NCI-H2171 treated with DMSO at 0.1 percent for 48 hours (cell line): ENCODE measurements around the gene CIPC.

ENCODE experiments used
- DNase-seq: peaks from one replicate; lab custom pipeline; 2025; lab: John Stamatoyannopoulos, UW

Gene CIPC

GRCh38 chr14:77126461-77126990 is 28.5 kb downstream of the CIPC start:
- no peak for DNase-seq

DNA sequence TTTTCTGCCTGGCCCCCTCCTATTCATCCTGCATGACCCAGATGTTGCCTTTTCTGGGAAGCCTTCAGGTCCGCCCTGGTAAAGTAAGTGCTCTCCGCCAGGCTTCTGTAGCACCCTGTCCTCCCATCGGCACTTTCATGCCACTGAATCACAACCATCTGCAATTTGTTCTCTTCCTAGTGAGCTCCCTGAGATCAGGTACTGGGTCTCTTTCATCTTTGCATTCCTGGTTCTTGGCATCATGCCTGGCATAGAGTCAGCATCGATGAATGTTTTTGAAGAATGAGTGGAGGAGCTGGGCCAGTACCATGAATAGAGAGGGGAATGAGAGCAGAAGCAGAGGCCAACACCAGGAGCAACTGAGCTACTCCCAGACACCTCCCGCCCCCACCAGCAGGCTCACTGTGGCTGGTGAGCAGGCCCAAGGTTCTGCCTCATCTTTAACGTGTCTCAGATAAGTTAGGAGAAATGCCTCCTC is 30.4 kb downstream of the CIPC start:
- peak; percentile 34 for DNase-seq

- no peak for DNase-seq
Measured at GRCh38 chr14:77130386-77130785, 32.3 kb downstream of the CIPC start.

DNA sequence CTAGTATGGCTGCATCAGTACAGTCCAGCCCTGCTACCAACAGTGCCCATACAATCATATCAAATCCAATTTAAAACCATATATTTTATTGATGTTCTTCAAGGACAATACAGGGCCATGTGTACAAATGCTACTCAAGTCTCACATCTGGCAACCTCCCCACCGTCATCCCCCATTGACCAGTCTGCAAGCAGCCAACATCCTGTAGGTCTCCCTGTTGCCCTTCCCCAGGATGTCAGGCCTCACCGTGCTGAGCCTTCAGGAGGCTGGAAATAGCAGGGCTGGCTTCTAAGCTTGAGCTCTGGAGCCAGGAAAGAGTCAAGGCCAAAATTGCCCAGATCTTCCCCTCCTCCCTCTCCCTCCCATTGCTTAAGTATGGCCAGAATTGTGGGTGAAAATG is 33.1 kb downstream of the CIPC start:
- no peak for DNase-seq

- DNase-seq, result no peak
Measured at GRCh38 chr14:77131871-77132486, 33.9 kb downstream of the CIPC start.

- DNase-seq, result no peak
Measured at GRCh38 chr14:77133720-77134338, 35.8 kb downstream of the CIPC start.

- no peak for DNase-seq
Measured at GRCh38 chr14:77139022-77139421, 41.0 kb downstream of the CIPC start.

- DNase-seq, result peak; percentile 73
Measured at GRCh38 chr14:77139540-77140358, 41.7 kb downstream of the CIPC start.

- peak; percentile 67 for DNase-seq
Measured at GRCh38 chr14:77140359-77141213, 42.5 kb downstream of the CIPC start.

DNA sequence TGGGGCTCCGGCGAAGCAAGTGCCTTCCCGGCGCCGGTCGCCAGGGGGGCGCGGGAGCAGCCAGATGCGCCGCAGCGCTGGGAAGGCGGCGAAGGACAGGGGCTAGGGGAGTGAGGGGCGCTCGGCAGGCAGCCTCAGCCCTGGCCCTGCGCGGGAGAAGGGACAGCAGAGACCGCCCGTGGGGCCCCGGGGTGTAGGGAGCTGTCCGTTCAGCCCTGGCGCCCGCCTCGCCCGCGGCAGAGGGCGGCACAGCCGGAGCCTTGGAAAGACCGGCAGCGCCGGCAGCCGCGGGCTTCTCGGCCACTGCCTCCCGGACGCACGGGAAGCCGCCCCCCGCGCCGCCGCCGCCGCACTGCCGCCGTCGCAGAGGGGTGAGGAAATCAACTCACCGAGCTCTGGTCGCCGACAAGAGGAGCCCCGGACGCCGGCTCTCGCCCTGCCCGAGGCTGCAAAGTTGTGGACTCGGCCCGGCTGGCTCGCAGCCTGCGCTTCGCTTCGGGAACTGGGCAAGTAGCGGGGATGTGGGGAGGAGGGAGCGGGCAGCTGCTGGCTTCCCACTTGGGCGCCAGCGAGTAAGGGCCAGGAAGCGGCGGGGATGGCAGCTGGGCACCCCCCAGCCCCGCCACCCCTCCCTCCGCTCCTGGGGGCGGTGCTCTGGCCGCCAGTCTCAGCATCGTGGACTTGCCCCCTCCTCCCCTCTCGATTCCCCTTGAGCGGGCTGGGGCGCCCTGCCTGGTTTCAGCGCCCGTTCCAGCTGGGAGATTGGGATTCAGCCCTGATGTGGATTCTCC is 43.4 kb downstream of the CIPC start, which contains the start of gene ZDHHC22:
Gene ZDHHC22 (minus strand): TSS at position 578 of the 791 bp plus-strand sequence. CDS start 2,053 bp downstream, outside the sequence.
- peak; percentile 72 for DNase-seq

- no peak for DNase-seq
Measured at GRCh38 chr14:77142005-77142800, 44.1 kb downstream of the CIPC start.

- no peak for DNase-seq
Measured at GRCh38 chr14:77143071-77143470, 45.0 kb downstream of the CIPC start.

GRCh38 chr14:77144412-77145115 is 46.5 kb downstream of the CIPC start:
- peak; percentile 66 for DNase-seq

- DNase-seq, result no peak
Measured at GRCh38 chr14:77145975-77146740, 48.1 kb downstream of the CIPC start.

GRCh38 chr14:77148510-77149231 is 50.6 kb downstream of the CIPC start:
- DNase-seq, result peak; percentile 32

DNA sequence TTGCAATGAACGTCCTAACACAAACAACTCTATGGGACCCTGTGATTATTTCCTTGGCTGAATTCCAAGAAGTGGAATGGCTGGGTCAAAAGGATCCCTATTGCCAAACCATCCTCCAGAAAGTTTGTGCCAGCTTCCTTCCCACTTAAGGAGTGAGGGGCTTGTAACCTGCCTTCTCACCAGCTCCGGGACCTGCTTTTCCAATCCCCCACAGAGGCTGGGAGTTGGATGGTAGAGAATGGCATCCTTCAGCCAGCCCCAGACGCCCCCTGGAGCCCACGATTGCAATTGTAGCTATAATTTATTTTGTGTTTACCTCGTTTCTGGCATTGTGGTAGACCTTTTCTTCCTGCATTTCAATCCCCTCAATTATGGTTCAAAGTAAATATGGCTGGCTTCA is 53.2 kb downstream of the CIPC start:
- peak; percentile 59 for DNase-seq

DNA sequence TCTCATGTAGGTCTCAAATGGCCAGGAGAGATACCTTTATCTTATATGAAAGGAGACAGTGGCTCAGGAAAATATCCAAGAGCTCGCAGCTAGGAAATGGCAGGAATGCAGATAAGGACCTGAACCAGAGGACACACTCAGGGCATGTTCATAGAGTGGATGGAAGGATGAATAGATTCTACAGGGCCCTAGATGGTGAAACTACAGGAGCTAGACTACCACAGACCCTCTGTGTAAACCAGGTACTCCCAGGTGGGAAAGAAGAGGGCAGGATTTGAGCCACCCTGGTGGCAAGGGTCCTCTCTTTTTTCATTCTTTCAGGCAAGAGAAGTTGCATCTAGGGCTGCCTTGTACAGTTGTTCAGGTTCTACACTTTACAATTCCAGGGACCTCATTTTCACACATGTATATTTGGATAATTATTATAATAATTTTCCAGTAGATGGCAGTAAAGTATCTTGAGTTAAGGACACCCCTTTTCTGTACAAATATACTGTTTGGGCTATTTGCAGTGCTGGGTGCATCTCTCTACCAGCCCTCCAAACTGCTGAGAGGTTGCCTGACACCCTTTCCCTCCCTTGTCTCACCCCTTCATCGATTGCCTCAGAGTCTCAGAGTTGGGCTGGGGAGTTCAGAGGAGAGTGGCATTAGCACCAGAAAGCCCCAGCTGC is 54.0 kb downstream of the CIPC start:
- DNase-seq, result peak; percentile 86
